ENCODE results near the gene TDP2. TPM values are rescaled to one million over a fixed set of nuclear protein-coding genes. Genes with fewer than 3 reads are reported as not detected.

Gene TDP2
- total RNA-seq, 1 donor from 2014 or later, result 54.4 TPM

Other genes starting within 250 kb of the TDP2 start
- 6.2 TPM for gene GPLD1, start 177.3 kb downstream of the TDP2 start, total RNA-seq
- gene ALDH5A1, start 171.9 kb downstream of the TDP2 start, total RNA-seq, result 39.6 TPM
- 0.23 TPM for gene KIAA0319, start 20.7 kb downstream of the TDP2 start, total RNA-seq
- 16.8 TPM for gene ACOT13, start 178 bp upstream of the TDP2 start, total RNA-seq
- 111 TPM for gene C6orf62, start 52.3 kb upstream of the TDP2 start, total RNA-seq
- gene GMNN, start 108.0 kb upstream of the TDP2 start, total RNA-seq, result 67.5 TPM
- not detected for gene ARMH2, start 132.0 kb upstream of the TDP2 start, total RNA-seq

All from ureter (tissue), 1 donor.